IPS DF 6.9 (cell line): ENCODE results near the gene LPAR6.

Source experiments
- DNase-seq: peaks from one replicate; pipeline ENCODE4 v3.0.0-alpha.2; 2013; ENCODE audit warnings: low read depth, low spot score
- H3K27ac ChIP-seq: one replicate; pipeline ENCODE4 v1.5.1; 2013; ENCODE audit warnings: low read length, control low read depth
- H3K27me3 ChIP-seq: 2 replicates; pipeline ENCODE4 v1.6.1; 2013; ENCODE audit warnings: mild to moderate bottlenecking, low read length; ENCODE audit not compliant: control insufficient read depth, insufficient read depth
- H3K36me3 ChIP-seq: 2 replicates; pipeline ENCODE4 v1.6.1; 2013; ENCODE audit warnings: low read length; ENCODE audit not compliant: control insufficient read depth, insufficient read depth
- H3K4me1 ChIP-seq: 2 replicates; pipeline ENCODE4 v1.6.1; 2013; ENCODE audit warnings: low read length; ENCODE audit not compliant: control insufficient read depth, insufficient read depth
- H3K4me3 ChIP-seq: 2 replicates; pipeline ENCODE4 v1.5.1; 2013; ENCODE audit warnings: mild to moderate bottlenecking, low read length
- H3K9me3 ChIP-seq: 2 replicates; pipeline ENCODE4 v1.6.1; 2013; ENCODE audit warnings: low read length, inconsistent platforms; ENCODE audit not compliant: control insufficient read depth, insufficient read depth
- WGBS: extraction: QIAGEN DNeasy Blood & Tissue Kit; methylation state at CpG from one replicate; pipeline ENCODE4 v1.1.7; 2013; ENCODE audit warnings: mixed read lengths, missing lambda C conversion rate; ENCODE audit not compliant: insufficient read length, insufficient coverage; 5-methylcytosine and 5-hydroxymethylcytosine counted together

Gene LPAR6

GRCh38 chr13:48370815-48371214 is 42.1 kb downstream of the LPAR6 start:
- DNase-seq: no peak
- no peak overlapping the region for H3K4me3 ChIP-seq
- H3K4me1 ChIP-seq: no peaks in the 10 kb centered on the region
- no peaks in the 10 kb centered on the region for H3K27me3 ChIP-seq
- no peaks in the 10 kb centered on the region for H3K36me3 ChIP-seq
- WGBS: no CpG with 5 or more reads among the region's 2 CpGs
- no peak overlapping the region for H3K27ac ChIP-seq
- no peaks in the 10 kb centered on the region for H3K9me3 ChIP-seq

- DNase-seq: no peak
Observed at GRCh38 chr13:48369988-48370387, 42.9 kb downstream of the LPAR6 start.

More at GRCh38 chr13:48369988-48370387, 42.9 kb downstream of the LPAR6 start:
- Histone ChIP-seq H3K36me3 (no peaks in the 10 kb centered on the region), H3K27me3 (no peaks in the 10 kb centered on the region), H3K27ac (no peak overlapping the region), H3K4me1 (no peaks in the 10 kb centered on the region), H3K4me3 (no peak overlapping the region), H3K9me3 (no peaks in the 10 kb centered on the region)
- no CpG with 5 or more reads among the region's 1 CpG for WGBS
